ENCODE data around the gene MKNK2.

Gene MKNK2

GRCh38 chr19:2044709-2045500, 6.1 kb downstream of the MKNK2 start:
- no peak for TF ChIP-seq CTCF (conservative IDR thresholded peaks at IDR 0.05; ENCODE audit: low read depth, low read length)
- DNase-seq (ENCODE audit: low read depth): no peak
- H3K4me3 ChIP-seq (ENCODE audit: low read depth, low read length): no peak overlapping the region

- DNase-seq (ENCODE audit: low read depth): no peak
- no peak for TF ChIP-seq CTCF (conservative IDR thresholded peaks at IDR 0.05; ENCODE audit: low read depth, low read length)
- no peak overlapping the region for H3K4me3 ChIP-seq (ENCODE audit: low read depth, low read length)
These were observed 6.9 kb downstream of the MKNK2 start for GRCh38 chr19:2043961-2044708.

GRCh38 chr19:2043251-2043641, 7.8 kb downstream of the MKNK2 start:
- no peak for DNase-seq (ENCODE audit: low read depth)
- H3K4me3 ChIP-seq (ENCODE audit: low read depth, low read length): no peak overlapping the region
- TF ChIP-seq CTCF (conservative IDR thresholded peaks at IDR 0.05; ENCODE audit: low read depth, low read length): no peak

- no peak for TF ChIP-seq CTCF (conservative IDR thresholded peaks at IDR 0.05; ENCODE audit: low read depth, low read length)
- peak overlapping the region; percentile 28 for H3K4me3 ChIP-seq (ENCODE audit: low read depth, low read length)
- no peak for DNase-seq (ENCODE audit: low read depth)
These were observed 8.4 kb downstream of the MKNK2 start for GRCh38 chr19:2042485-2043250.

GRCh38 chr19:2041683-2042484, 9.2 kb downstream of the MKNK2 start:
- peak; percentile 96 for DNase-seq (ENCODE audit: low read depth)
- peak overlapping the region; percentile 28 for H3K4me3 ChIP-seq (ENCODE audit: low read depth, low read length)
- no peak for TF ChIP-seq CTCF (conservative IDR thresholded peaks at IDR 0.05; ENCODE audit: low read depth, low read length)

- no peak for TF ChIP-seq CTCF (conservative IDR thresholded peaks at IDR 0.05; ENCODE audit: low read depth, low read length)
- H3K4me3 ChIP-seq (ENCODE audit: low read depth, low read length): no peak overlapping the region
- DNase-seq (ENCODE audit: low read depth): no peak
These were observed 9.7 kb downstream of the MKNK2 start for GRCh38 chr19:2041433-2041682.
